Epithelial cell of alveolus of lung (primary cell): Measurements from ENCODE around the gene C3AR1. TPM values are rescaled to one million over a fixed set of nuclear protein-coding genes. Genes with fewer than 3 reads are reported as not detected.

Experiments
- total RNA-seq: library from RNA; depleted of rRNA; stranded (reverse); fragments of >200 nt; gene quantifications from 2 replicates; pipeline ENCODE4 v1.2.1, GENCODE V29; 2015

C3AR1 gene
- total RNA-seq, result 1.9 TPM in 1 of 2 replicates, not detected in the other

GRCh38 chr12:8065991-8066594 lies at the start of gene C3AR1:
Gene C3AR1, minus strand, starts transcription at chr12:8066359. Its CDS starts 6,174 bp downstream, at chr12:8060185.

GRCh38 chr12:8032242-8033152 lies 33.7 kb downstream of the C3AR1 start, which contains the start of gene FOXJ2:
Gene FOXJ2, plus strand, starts transcription at chr12:8032716. Its CDS starts 7,117 bp downstream, at chr12:8039833.

Other genes with a start within 250 kb of the C3AR1 start
- gene SLC2A14, start 193.4 kb downstream of the C3AR1 start, total RNA-seq, result 0.26 TPM in 1 of 2 replicates, not detected in the other
- 46.7 and 123 TPM in 2 replicates for gene SLC2A3, start 130.2 kb downstream of the C3AR1 start, total RNA-seq
- 10.1 and 14.5 TPM in 2 replicates for gene FOXJ2, start 33.6 kb downstream of the C3AR1 start, total RNA-seq
- gene NECAP1, start 15.9 kb upstream of the C3AR1 start, total RNA-seq, result 34.6 and 38.2 TPM in 2 replicates
- 0.72 TPM in 1 of 2 replicates, not detected in the other for gene CLEC4A, start 57.3 kb upstream of the C3AR1 start, total RNA-seq
- gene ZNF705A, start 90.7 kb upstream of the C3AR1 start, total RNA-seq, result not detected in 2 replicates
- 0.13 and 0.80 TPM in 2 replicates for gene FAM90A1, start 161.3 kb upstream of the C3AR1 start, total RNA-seq